GM19452 (cell line): Measurements from ENCODE around the gene CREBBP.

Experiments
- ATAC-seq: cut with Tn5 transposase; IDR thresholded peaks from one replicate; pipeline ENCODE4 v1.9.1; 2021; ENCODE audit not compliant: unreplicated experiment

Gene CREBBP

DNA sequence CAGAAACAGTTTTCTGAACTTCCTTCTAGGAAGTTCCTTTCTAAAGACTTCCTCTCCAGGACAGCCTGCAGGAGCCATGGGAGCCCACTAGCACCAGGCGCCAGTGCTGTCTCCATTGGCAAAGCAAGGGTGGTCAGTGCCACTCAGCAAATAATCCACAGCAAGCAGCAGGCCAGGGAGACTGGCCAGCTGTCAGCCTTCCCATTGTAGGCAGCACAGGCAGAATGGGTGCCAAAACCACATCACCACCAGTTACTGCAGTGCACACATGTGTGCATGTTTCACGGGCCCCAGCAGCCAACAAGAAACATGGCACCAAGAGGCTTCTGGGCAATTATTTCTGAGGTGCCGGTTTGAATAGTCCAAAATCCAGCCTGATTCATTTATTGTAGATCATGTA is 199.3 kb downstream of the CREBBP start:
- ATAC-seq = no peak

DNA sequence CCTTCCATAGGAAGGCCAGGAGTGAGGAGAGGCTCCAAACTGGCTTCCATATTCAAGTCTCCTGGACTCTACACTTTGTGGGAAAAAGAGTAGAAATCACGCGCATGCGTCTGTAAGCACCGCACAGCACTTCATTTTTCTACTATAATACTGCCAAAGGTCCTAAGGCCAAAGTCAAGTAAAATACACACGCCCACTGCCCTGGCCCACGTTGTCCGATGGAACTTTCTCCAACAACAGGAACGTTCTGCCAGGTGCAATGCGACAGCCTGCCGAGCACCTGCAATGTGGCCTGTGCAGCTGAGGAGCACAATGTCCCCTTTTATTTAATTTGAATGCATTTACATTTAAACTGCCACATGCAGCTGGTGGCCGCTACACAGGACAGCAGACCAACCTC is 202.5 kb downstream of the CREBBP start:
- no peak for ATAC-seq

DNA sequence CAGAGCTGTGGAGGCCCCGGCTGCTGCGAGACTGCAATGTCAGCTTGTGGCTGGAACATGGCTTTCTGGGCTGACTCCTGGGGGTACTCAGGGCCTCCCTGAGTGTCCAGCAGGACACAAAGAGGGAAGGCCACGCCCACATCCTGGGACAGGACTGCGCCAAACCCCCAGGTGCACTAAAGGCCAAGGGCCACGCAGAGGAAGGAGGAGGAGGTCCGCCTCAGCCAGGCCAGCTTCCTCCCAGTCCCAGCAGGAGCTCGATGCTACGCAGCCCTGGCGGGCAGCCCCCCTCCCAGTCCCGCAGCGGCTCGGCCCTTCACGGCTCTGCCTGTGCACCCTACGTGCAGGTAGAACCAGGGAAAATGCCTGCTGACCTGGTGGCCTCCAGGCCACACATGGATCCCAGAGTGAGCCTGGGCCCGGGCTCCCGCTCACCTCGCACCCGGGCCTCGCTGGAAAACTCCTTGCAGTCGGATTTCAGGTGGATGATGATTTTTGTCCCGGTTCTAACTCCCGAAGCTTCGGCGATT is 204.8 kb downstream of the CREBBP start:
- ATAC-seq = no peak
